RPMI8226 (cell line): ENCODE data around the gene TMX3.

Experiments
- DNase-seq: peaks from one replicate; pipeline ENCODE4 v3.0.0-alpha.2; 2015

TMX3 gene

GRCh38 chr18:68714712-68715496 is at the start of gene TMX3:
Gene TMX3 (minus strand): TSS chr18:68715108. CDS start chr18:68714981, 127 bp downstream.
- peak; percentile 99 for DNase-seq

GRCh38 chr18:68764016-68764415 is 49.1 kb upstream of the TMX3 start:
- DNase-seq, result no peak

GRCh38 chr18:68763083-68763482 is 48.2 kb upstream of the TMX3 start:
- no peak for DNase-seq

GRCh38 chr18:68759308-68759707 is 44.4 kb upstream of the TMX3 start:
- DNase-seq, result no peak

GRCh38 chr18:68757126-68757525 is 42.2 kb upstream of the TMX3 start:
- no peak for DNase-seq

GRCh38 chr18:68742206-68742605 is 27.3 kb upstream of the TMX3 start:
- no peak for DNase-seq

- DNase-seq, result no peak
Observed at GRCh38 chr18:68740966-68741365, 26.1 kb upstream of the TMX3 start.

GRCh38 chr18:68739462-68739861 is 24.6 kb upstream of the TMX3 start:
- no peak for DNase-seq

GRCh38 chr18:68738564-68738963 is 23.7 kb upstream of the TMX3 start:
- DNase-seq, result no peak

GRCh38 chr18:68735483-68736343 is 20.8 kb upstream of the TMX3 start:
- peak; percentile 60 for DNase-seq

GRCh38 chr18:68734308-68734707 is 19.4 kb upstream of the TMX3 start:
- DNase-seq, result no peak

- no peak for DNase-seq
Observed at GRCh38 chr18:68733707-68734106, 18.8 kb upstream of the TMX3 start.

- DNase-seq, result no peak
Observed at GRCh38 chr18:68728081-68728700, 13.3 kb upstream of the TMX3 start.

GRCh38 chr18:68727506-68727905 is 12.6 kb upstream of the TMX3 start:
- no peak for DNase-seq

GRCh38 chr18:68725346-68725745 is 10.4 kb upstream of the TMX3 start:
- no peak for DNase-seq

- no peak for DNase-seq
Observed at GRCh38 chr18:68724021-68724420, 9.1 kb upstream of the TMX3 start.

- DNase-seq, result no peak
Observed at GRCh38 chr18:68723539-68723938, 8.6 kb upstream of the TMX3 start.

GRCh38 chr18:68722821-68723220 is 7.9 kb upstream of the TMX3 start:
- no peak for DNase-seq

- DNase-seq, result peak; percentile 50
Observed at GRCh38 chr18:68721681-68722583, 7.0 kb upstream of the TMX3 start.

GRCh38 chr18:68714366-68714711 is 569 bp downstream of the TMX3 start:
- DNase-seq, result peak; percentile 39

- no peak for DNase-seq
Observed at GRCh38 chr18:68713796-68714195, 1.1 kb downstream of the TMX3 start.

- DNase-seq, result no peak
Observed at GRCh38 chr18:68713131-68713530, 1.8 kb downstream of the TMX3 start.

- DNase-seq, result no peak
Observed at GRCh38 chr18:68707646-68708045, 7.3 kb downstream of the TMX3 start.
